WTC11 (cell line): Measurements from ENCODE around the gene DMKN. TPM values are rescaled to one million over a fixed set of nuclear protein-coding genes. Genes with fewer than 3 reads are reported as not detected.

ENCODE experiments used
- ARID4B ChIP-seq: sonication (generic); formaldehyde crosslinking; IDR thresholded peaks from 2 replicates; pipeline ENCODE4 v1.8.0; 2023; ENCODE audit warnings: missing genetic modification reagents, mild to moderate bottlenecking, borderline replicate concordance
- CTCF ChIP-seq: fragments of 200-600 bp; IDR thresholded peaks from 2 replicates; pipeline ENCODE4 v1.8.0; 2022; ENCODE audit warnings: antibody characterized with exemption
- ESRRA ChIP-seq: sonication (generic); formaldehyde crosslinking; IDR thresholded peaks from 2 replicates; pipeline ENCODE4 v1.8.1; 2022; ENCODE audit warnings: mild to moderate bottlenecking, missing genetic modification reagents, borderline replicate concordance
- GABPB1 ChIP-seq: sonication (generic); formaldehyde crosslinking; IDR thresholded peaks from 2 replicates; pipeline ENCODE4 v1.8.1; 2023; ENCODE audit warnings: mild to moderate bottlenecking, missing genetic modification reagents
- NFATC4 ChIP-seq: fragments of 250-450 bp; sonication (Bioruptor Pico); IDR thresholded peaks from 2 replicates; pipeline ENCODE4 v1.9.0; 2021; ENCODE audit warnings: mild to moderate bottlenecking
- OVOL2 ChIP-seq: fragments of 250-450 bp; sonication (Bioruptor Pico); IDR thresholded peaks from 2 replicates; pipeline ENCODE4 v1.9.0; 2021; ENCODE audit warnings: mild to moderate bottlenecking, borderline replicate concordance
- PRDM15 ChIP-seq: sonication (generic); formaldehyde crosslinking; IDR thresholded peaks from 2 replicates; pipeline ENCODE4 v1.8.0; 2022; ENCODE audit warnings: missing genetic modification reagents
- PRRX2 ChIP-seq: fragments of 250-450 bp; sonication (Bioruptor Pico); IDR thresholded peaks from 2 replicates; pipeline ENCODE4 v1.8.0; 2021; ENCODE audit warnings: mild to moderate bottlenecking
- SP1 ChIP-seq: sonication (generic); formaldehyde crosslinking; conservative IDR thresholded peaks from 2 replicates; pipeline ENCODE4 v1.8.1; 2022; ENCODE audit warnings: missing genetic modification reagents
- TEAD1 ChIP-seq: sonication (generic); formaldehyde crosslinking; IDR thresholded peaks from 2 replicates; pipeline ENCODE4 v1.8.0; 2022; ENCODE audit warnings: mild to moderate bottlenecking, missing genetic modification reagents
- USF1 ChIP-seq: sonication (generic); formaldehyde crosslinking; IDR thresholded peaks from 2 replicates; pipeline ENCODE4 v1.8.0; 2022; ENCODE audit warnings: mild to moderate bottlenecking, missing genetic modification reagents
- ZBTB21 ChIP-seq: sonication (generic); formaldehyde crosslinking; IDR thresholded peaks from 2 replicates; pipeline ENCODE4 v1.8.1; 2023; ENCODE audit warnings: mild to moderate bottlenecking, missing genetic modification reagents, borderline replicate concordance
- ZBTB43 ChIP-seq: sonication (generic); formaldehyde crosslinking; IDR thresholded peaks from 2 replicates; pipeline ENCODE4 v1.8.1; 2023; ENCODE audit warnings: mild to moderate bottlenecking, missing genetic modification reagents
- ZNF232 ChIP-seq: sonication (generic); formaldehyde crosslinking; IDR thresholded peaks from 2 replicates; pipeline ENCODE4 v1.8.0; 2022; ENCODE audit warnings: mild to moderate bottlenecking, missing genetic modification reagents
- ZNF281 ChIP-seq: sonication (generic); formaldehyde crosslinking; IDR thresholded peaks from 2 replicates; pipeline ENCODE4 v1.8.0; 2023; ENCODE audit warnings: mild to moderate bottlenecking, missing genetic modification reagents
- ZNF423 ChIP-seq: fragments of 250-450 bp; sonication (Bioruptor Pico); IDR thresholded peaks from 2 replicates; pipeline ENCODE4 v2.1.2; 2022; ENCODE audit warnings: mild to moderate bottlenecking, moderate library complexity
- ZNF671 ChIP-seq: fragments of 250-450 bp; sonication (Bioruptor Pico); IDR thresholded peaks from 2 replicates; pipeline ENCODE4 v1.8.0; 2021; ENCODE audit warnings: mild to moderate bottlenecking
- total RNA-seq: library from RNA; stranded (reverse); gene quantifications from 3 replicates; pipeline ENCODE4 v1.2.3, GENCODE V29; 2021

Gene DMKN
- total RNA-seq, 1 experiment from 2014 or later, result 285 TPM

GRCh38 chr19:35495107-35496064 lies 18.1 kb downstream of the DMKN start (continued):
- TF ChIP-seq CTCF (peak; percentile 91), ZBTB21 (CRISPR knock-in tag) (no peak), TEAD1 (CRISPR knock-in tag) (no peak), ZNF281 (CRISPR knock-in tag) (no peak), ARID4B (no peak), ZBTB43 (CRISPR knock-in tag) (no peak), ZNF671 (CRISPR knock-in tag) (no peak), SP1 (CRISPR knock-in tag) (no peak), OVOL2 (CRISPR knock-in tag) (no peak), GABPB1 (peak; percentile 9; the same call in 1 of the 2 replicates), ZNF423 (peak; percentile 89), ESRRA (no peak), PRDM15 (CRISPR knock-in tag) (no peak), ZNF232 (no peak), PRRX2 (CRISPR knock-in tag) (0 out of 2 replicates have a peak, but pooled peaks have one; percentile 37), USF1 (CRISPR knock-in tag) (0 out of 2 replicates have a peak, but pooled peaks have one; percentile 8), NFATC4 (CRISPR knock-in tag) (no peak)
